ENCODE measurements around the gene POLG2. TPM values are rescaled to one million over a fixed set of nuclear protein-coding genes. Genes with fewer than 3 reads are reported as not detected.
"Not testable (repeated sequence)": the region's sequence is repeated elsewhere in the genome, so short reads cannot be mapped to it uniquely, and the experiment has no call there.

Gene POLG2
- polyA plus RNA-seq, 1 experiment, result 9.2 TPM

DNA sequence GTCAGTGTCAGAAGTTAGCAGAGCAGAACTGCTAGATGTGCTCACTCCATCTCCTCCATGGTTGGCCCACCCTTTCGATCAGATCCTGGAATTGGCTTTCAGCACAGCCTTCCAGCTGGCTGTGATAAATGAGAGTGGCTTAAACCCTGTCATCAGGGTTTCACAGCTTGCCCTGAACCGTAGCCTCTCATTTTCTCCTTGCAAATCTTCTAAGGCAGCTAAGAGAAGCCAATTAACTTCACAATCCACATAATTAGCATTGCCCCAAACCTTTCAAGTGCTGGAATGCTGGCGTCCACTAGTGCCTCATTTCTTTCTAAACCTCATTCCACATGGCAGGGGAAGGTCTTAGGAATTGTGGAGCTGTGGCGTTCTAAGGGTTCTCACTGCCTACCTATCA lies 26.2 kb downstream of the POLG2 start:
- H3K4me3 ChIP-seq (ENCODE audit: low read depth, low read length), result no peak overlapping the region
- TF ChIP-seq, protein P1, sequence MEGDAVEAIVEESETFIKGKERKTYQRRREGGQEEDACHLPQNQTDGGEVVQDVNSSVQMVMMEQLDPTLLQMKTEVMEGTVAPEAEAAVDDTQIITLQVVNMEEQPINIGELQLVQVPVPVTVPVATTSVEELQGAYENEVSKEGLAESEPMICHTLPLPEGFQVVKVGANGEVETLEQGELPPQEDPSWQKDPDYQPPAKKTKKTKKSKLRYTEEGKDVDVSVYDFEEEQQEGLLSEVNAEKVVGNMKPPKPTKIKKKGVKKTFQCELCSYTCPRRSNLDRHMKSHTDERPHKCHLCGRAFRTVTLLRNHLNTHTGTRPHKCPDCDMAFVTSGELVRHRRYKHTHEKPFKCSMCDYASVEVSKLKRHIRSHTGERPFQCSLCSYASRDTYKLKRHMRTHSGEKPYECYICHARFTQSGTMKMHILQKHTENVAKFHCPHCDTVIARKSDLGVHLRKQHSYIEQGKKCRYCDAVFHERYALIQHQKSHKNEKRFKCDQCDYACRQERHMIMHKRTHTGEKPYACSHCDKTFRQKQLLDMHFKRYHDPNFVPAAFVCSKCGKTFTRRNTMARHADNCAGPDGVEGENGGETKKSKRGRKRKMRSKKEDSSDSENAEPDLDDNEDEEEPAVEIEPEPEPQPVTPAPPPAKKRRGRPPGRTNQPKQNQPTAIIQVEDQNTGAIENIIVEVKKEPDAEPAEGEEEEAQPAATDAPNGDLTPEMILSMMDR (IDR thresholded peaks at IDR 0.05; ENCODE audit: low read depth, low read length), result no peak
- no peak for DNase-seq (ENCODE audit: low read depth, low spot score)
- H3K27ac ChIP-seq (ENCODE audit: low read depth, low read length), result no peak overlapping the region
- H3K9me3 ChIP-seq (ENCODE audit: control insufficient read depth, insufficient read depth, low read length), result no peaks in the 10 kb centered on the region
- POLR2A ChIA-PET, result no interaction called here
- no peaks in the 10 kb centered on the region for H3K27me3 ChIP-seq (ENCODE audit: control insufficient read depth, insufficient read depth, low read length)
- CTCF ChIA-PET, result no interaction called here

DNA sequence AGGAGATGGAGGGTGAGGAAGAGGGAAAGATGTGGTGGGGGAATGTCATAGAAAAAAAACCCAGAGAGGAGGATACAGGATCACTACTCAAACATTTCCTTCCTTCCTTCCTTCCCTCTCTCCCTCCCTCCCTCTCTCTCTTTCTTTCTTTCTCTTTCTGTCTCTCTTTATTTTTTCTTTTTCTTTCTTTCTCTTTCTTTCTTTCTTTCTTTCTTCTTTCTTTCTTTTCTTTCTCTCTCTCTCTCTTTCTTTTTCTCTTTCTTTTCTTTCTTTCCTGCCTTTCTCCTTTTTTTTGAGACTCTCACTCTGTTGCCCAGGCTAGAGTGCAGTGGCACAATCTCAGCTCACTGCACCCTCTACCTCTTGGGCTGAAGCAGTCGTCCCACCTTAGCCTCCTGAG lies 30.0 kb downstream of the POLG2 start:
- H3K4me3 ChIP-seq (ENCODE audit: low read depth, low read length); POLR2A ChIA-PET; H3K9me3 ChIP-seq (ENCODE audit: control insufficient read depth, insufficient read depth, low read length); H3K27ac ChIP-seq (ENCODE audit: low read depth, low read length); H3K27me3 ChIP-seq (ENCODE audit: control insufficient read depth, insufficient read depth, low read length); DNase-seq (ENCODE audit: low read depth, low spot score): not testable (repeated sequence)
- CTCF ChIA-PET, result interaction anchor here (1.4 kb wide), 1 partner anchor 25 kb away, joined by 4 read pairs; no protein-coding TSS in a partner anchor

DNA sequence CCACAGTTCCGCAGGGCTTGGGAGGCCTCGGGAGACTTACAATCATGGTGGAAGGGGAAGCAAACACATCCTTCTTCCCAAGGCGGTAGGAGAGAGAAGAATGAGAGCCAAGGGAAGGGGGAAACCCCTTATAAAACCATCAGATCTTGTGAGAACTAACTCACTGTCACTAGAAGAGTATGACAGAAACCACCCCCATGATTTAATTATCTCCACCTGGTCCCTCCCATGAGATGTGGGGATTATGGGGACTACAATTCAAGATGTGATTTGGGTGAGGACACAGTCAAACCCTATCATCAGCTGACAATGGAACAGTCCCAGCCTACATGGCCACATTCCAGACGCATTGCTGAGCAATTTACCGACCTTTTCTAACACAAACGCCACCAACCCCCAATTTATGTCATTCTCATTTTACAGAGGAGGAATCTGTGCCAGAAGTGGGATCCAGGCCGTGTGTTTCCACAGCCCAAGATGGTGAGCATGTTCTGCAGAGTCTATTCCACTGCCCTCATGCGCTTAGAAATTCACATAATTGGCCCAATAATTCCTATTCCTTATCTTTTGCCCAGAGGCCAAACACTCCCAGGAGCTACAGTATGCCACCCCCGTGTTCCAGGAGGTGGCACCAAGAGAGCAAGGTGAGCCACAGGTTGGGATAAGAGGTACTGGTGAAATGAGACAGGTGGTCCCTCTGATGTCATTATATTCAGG lies 30.7 kb downstream of the POLG2 start:
- no peak for DNase-seq (ENCODE audit: low read depth, low spot score)
- no peaks in the 10 kb centered on the region for H3K27me3 ChIP-seq (ENCODE audit: control insufficient read depth, insufficient read depth, low read length)
- no peak overlapping the region for H3K4me3 ChIP-seq (ENCODE audit: low read depth, low read length)
- CTCF ChIA-PET, result interaction anchor here (1.4 kb wide), 1 partner anchor 25 kb away, joined by 4 read pairs; no protein-coding TSS in a partner anchor
- no peak overlapping the region for H3K27ac ChIP-seq (ENCODE audit: low read depth, low read length)
- no peaks in the 10 kb centered on the region for H3K9me3 ChIP-seq (ENCODE audit: control insufficient read depth, insufficient read depth, low read length)
- TF ChIP-seq, protein P1 (IDR thresholded peaks at IDR 0.05; ENCODE audit: low read depth, low read length), result no peak
- POLR2A ChIA-PET, result no interaction called here

DNA sequence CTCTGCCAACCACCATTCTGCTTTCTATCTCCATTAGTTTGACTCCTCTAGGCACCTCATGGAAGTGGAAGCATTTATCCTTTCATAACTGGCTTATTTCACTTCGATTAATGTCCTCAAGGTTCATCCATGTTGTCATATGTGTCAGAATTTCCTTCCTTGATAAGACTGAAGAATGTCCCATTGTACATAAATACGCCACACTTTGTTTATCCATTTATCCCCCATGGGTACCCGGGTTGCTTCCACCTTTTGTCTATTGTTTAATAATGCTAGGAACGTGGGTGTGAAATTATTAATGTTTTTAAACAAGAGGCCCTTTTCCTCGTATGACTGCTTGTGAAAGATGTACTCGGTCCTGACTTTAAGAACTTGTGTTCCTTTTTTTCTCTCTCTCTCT lies 35.1 kb downstream of the POLG2 start:
- ChIA-PET CTCF (no interaction called here), POLR2A (no interaction called here)
- TF ChIP-seq, protein P1 (IDR thresholded peaks at IDR 0.05; ENCODE audit: low read depth, low read length), result no peak
- Histone ChIP-seq H3K27ac (ENCODE audit: low read depth, low read length) (no peak overlapping the region), H3K9me3 (ENCODE audit: control insufficient read depth, insufficient read depth, low read length) (no peaks in the 10 kb centered on the region), H3K27me3 (ENCODE audit: control insufficient read depth, insufficient read depth, low read length) (no peaks in the 10 kb centered on the region), H3K4me3 (ENCODE audit: low read depth, low read length) (no peak overlapping the region)
- no peak for DNase-seq (ENCODE audit: low read depth, low spot score)

DNA sequence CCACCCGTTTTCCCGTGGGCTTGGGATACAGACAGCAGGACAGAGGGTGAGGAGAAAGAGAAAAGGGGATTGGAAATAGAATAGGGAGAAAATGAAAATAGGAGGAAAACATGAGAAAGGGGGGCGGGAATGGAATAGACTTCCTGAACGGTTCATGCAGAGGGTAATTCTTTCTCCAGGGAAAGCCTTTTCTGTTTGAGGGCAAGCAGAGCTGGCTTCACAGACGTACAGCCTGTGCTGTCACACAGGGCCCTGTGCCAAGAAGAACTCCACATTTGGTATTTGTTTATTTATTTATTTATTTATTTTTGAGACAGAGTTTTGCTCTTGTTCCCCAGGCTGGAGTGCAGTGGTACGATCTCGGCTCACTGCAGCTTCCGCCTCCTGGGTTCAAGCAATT lies 35.9 kb downstream of the POLG2 start:
- ChIA-PET CTCF (no interaction called here), POLR2A (no interaction called here)
- DNase-seq (ENCODE audit: low read depth, low spot score), result no peak
- no peak overlapping the region for H3K4me3 ChIP-seq (ENCODE audit: low read depth, low read length)
- H3K9me3 ChIP-seq (ENCODE audit: control insufficient read depth, insufficient read depth, low read length), result no peaks in the 10 kb centered on the region
- no peaks in the 10 kb centered on the region for H3K27me3 ChIP-seq (ENCODE audit: control insufficient read depth, insufficient read depth, low read length)
- no peak overlapping the region for H3K27ac ChIP-seq (ENCODE audit: low read depth, low read length)
- TF ChIP-seq, protein P1 (IDR thresholded peaks at IDR 0.05; ENCODE audit: low read depth, low read length), result no peak

DNA sequence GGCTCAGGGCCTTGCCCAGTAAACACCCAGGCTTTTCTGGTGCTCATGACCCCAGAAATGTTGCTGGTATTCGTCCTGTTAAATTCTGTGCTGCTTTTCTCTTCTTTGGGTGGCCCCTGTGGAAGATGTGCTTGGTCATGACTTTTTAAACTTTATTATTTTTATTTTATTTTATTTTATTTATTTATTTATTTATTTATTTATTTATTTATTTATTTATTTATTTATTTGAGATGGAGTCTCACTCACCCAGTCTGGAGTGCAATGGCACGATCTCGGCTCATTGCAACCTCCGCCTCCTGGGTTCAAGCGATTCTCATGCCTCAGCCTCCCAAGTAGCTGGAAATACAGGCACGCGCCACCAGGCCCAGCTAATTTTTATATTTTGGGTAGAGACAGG lies 37.0 kb downstream of the POLG2 start:
- CTCF ChIA-PET, result interaction anchor here (0.6 kb wide), 1 partner anchor 386 kb away, joined by 3 read pairs; no protein-coding TSS in a partner anchor
- POLR2A ChIA-PET; H3K4me3 ChIP-seq (ENCODE audit: low read depth, low read length); H3K9me3 ChIP-seq (ENCODE audit: control insufficient read depth, insufficient read depth, low read length); DNase-seq (ENCODE audit: low read depth, low spot score); H3K27me3 ChIP-seq (ENCODE audit: control insufficient read depth, insufficient read depth, low read length): not testable (repeated sequence)
- peak overlapping the region; percentile 31 for H3K27ac ChIP-seq (ENCODE audit: low read depth, low read length)
